Hypothalamus (tissue), 51 donors: ENCODE measurements around the gene ATP6V1F.
"Not testable (repeated sequence)": the region's sequence is repeated elsewhere in the genome, so short reads cannot be mapped to it uniquely, and the experiment has no call there.

Experiments
- DNase-seq, 51 donors: peaks; one replicate each; lab custom pipeline; 2025; lab: John Stamatoyannopoulos, UW

The ATP6V1F gene

GRCh38 chr7:128912709-128913495 is 50.2 kb downstream of the ATP6V1F start:
- DNase-seq, result not testable (repeated sequence)

- no peak for DNase-seq
Observed at GRCh38 chr7:128913870-128914565, 51.4 kb downstream of the ATP6V1F start.

DNA sequence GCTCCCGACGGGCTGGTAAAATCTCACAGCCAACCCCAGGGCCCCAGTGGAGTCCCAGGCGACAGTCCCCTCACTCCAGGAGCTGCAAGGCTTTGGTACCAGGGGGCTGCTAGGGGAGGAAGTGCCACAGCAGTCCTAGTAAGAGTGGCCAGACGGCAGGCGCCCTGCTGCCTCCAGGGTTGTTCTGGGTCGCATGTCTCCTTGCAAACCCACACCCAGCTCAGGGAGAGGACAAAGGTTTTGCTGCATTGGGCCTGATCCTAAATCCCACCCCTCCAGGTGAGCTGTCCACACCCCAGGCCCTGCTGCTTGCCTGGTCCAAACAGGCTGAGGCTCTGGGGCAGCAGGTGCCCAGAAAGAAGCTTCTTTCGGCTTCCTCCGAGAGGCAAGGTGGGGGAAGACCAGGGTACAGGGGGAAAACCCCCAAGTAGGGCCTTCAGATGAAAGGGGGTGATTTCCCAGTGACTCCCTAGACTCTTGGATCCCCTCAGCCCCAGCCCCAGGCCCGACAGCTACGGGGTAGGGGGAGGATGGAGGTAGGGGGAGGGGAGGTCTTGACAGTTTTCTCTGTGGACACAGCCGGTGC is 52.0 kb downstream of the ATP6V1F start:
- DNase-seq, result no peak

- DNase-seq, result no peak
Observed at GRCh38 chr7:128915271-128915819, 52.7 kb downstream of the ATP6V1F start.
